Activated CD4-positive, CD25-positive, alpha-beta regulatory T cell treated with anti-CD3 and anti-CD28 coated beads, Interleukin-2, amount 50 U/mL, for 16 hours (primary cell): Measurements from ENCODE around the gene FTSJ1.
"Not testable (repeated sequence)": the region's sequence is repeated elsewhere in the genome, so short reads cannot be mapped to it uniquely, and the experiment has no call there.

Source experiments
- DNase-seq: peaks from one replicate; pipeline ENCODE4 v3.0.0-alpha.2; 2020; ENCODE audit warnings: low read depth, low spot score

The FTSJ1 gene, protein sequence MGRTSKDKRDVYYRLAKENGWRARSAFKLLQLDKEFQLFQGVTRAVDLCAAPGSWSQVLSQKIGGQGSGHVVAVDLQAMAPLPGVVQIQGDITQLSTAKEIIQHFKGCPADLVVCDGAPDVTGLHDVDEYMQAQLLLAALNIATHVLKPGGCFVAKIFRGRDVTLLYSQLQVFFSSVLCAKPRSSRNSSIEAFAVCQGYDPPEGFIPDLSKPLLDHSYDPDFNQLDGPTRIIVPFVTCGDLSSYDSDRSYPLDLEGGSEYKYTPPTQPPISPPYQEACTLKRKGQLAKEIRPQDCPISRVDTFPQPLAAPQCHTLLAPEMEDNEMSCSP

DNA sequence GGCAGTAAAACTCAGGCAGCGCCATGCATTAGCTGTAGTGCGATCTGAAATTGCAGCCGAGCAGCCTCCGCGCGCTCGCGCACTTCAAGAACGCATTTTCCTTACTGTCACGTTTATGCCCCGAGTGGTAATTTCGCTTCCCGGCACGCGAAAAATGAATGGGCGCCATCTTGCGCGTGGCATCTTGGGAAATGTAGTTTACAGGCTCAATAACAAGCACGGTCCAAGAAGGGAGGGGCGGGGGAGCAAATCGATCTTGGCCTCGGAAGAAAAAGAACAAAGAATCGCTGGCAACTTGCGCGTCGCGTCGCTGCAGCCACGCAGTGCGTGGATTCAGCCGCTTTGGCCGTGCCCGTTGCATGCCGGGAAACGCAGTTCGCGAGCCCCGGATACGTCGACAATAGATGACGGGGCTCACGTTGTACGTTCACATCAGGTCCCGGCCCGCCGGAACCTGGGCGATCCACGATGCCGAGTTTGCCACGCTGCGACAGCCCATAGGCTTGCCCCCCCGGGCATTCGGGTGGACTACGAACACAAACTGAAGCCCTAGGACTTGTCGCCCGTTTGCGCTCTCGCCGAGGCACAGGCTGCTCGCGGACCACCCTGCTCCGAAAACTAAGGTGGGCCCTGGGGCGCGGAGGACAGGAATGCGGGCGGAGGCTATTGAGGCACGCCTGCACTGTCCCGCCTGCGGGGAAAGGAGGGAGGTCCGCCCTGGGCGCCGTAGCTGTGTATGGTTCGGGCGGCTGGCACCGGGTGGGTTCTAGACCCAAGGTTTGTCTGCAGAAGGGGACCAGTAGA is at the start of gene FTSJ1:
Gene FTSJ1 (plus strand): TSS at position 426 of the 804 bp plus-strand sequence. CDS start 1,849 bp downstream, outside the sequence.
- DNase-seq: peak; percentile 76

DNA sequence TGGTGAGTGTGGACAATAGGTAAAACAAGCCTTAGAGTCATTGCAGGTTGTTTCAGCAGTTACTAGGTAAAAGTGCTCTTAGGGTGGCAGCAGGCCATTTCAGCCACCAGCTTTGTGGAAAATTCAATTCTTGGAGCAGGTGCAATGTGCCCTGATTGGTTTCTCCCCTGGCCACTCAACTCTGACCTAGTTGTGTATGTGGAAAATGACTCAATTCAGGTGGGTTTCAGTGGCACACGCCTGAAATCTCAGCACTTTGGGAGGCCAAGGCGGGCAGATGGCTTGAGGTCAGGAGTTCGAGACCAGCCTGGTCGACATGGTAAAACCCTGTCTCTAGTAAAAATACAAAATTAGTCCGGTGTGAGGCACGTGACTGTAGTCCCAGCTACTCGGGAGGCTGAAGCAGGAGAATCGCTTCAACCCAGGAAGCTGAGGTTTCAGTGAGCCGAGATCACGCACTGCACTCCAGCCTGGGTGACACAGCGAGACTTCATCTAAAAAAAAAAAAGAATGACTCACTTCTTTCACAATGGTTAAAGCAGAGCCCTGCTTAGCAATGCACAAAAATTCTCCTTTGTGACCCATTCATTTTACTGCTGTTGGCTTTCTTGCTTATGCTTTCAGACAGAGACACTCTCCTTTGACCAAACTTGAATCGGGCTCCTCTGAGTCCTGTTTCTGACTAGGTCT is 48.8 kb upstream of the FTSJ1 start:
- not testable (repeated sequence) for DNase-seq

DNA sequence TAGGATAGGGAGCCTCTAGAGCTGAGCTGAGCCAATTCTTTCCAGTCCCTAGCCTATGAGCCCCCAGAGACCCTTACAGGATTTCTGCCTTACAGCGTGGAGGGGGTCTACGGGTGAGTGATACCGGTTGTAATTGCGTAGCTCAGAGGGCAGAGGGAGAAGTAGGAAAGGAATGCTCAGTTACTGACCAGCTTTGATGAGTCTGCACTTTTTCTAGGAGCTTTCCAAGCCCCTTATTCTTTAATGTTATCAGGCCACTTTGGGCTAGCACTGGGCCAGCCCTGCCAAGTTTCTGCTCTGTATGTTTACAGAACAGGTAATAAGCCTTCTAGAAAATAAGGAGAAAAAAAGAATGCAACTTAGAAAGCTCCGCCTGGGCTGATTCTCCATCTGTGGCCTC is 46.4 kb upstream of the FTSJ1 start:
- not testable (repeated sequence) for DNase-seq

DNA sequence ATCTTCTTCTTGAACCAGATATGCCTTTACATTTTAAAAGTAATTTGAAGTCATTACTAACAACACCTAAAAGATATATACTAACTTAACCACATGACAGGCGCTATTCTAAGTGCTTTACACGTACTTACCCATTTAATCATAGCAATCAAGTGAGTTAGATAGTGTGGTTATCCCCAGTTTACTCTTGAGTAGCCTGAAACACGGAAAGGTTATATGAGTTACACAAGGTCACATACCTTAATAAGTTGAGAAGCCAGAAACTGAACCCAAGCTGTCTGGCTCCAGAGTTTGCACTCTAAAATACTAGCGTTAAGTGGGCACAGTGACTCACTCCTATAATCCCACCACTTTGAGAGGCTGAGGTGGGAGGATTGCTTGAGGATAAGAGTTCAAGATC is 45.8 kb upstream of the FTSJ1 start:
- not testable (repeated sequence) for DNase-seq

DNA sequence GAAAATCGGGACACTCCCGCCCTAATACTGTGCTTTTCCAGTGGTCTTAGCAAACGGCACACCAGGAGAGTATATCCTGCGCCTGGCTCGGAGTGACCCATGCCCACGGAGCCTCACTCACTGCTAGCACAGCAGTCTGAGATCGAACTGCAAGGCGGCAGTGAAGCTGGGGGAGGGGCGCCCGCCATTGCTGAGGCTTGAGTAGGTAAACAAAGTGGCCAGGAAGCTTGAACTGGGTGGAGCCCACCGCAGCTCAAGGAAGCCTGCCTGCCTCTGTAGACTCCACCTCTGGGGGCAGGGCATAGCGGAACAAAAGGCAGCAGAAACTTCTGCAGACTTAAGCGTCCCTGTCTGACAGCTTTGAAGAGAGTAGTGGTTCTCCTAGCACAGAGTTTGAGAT is 42.3 kb upstream of the FTSJ1 start:
- not testable (repeated sequence) for DNase-seq

DNA sequence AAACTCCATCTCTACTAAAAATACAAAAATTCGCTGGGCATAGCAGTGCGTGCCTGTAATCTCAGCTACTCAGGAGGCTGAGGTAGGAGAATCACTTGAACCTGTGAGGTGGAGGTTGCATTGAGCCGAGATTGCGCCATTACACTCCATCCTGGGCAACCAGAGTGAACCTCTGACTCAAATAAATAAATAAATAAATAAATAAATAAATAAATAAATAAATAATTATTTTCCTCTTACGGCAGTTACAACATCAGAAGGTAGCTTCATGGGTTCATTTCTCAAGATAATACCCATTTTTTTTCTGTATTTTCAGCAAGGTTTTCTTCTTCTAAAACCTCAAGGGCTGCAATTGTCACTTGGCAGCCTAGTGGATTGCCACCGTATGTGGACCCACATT is 28.8 kb upstream of the FTSJ1 start:
- DNase-seq: not testable (repeated sequence)

DNA sequence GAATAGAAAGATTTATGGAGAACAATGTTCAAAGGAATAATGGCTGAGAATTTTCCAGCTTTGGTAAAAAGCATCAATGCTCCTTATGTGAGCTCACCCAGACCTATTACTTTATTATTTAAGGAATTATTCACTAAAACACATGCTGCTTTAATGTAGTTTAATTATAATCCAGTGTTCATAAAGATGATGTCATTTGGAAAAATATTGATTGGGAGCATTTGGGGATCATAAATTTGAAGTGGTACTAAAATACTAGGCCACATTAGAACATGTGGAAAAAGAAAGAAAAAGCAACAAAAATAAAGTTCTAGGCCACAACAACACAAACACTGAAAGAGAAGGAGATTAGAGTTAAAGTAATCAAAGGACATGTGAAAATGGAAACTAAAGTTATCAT is 25.9 kb upstream of the FTSJ1 start:
- no peak for DNase-seq

DNA sequence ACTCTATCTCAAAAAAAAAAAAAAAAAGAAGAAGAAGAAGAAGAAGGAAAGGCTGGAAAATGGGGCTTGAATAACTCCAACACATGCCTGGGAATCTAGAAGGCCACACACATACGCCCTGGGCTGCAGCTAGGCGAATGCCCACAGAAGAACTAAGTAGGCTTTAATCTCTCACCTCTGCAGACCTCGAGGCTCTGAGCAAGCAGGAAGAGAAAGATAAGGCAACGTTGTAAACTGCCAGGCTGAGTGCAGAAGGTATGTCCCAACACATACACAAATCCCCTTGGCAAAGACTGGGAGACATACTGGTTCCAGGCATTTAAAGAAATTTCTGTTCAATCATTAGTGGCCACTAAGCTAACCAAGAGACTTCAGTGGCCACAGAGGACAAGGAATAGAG is 24.3 kb upstream of the FTSJ1 start:
- no peak for DNase-seq

DNA sequence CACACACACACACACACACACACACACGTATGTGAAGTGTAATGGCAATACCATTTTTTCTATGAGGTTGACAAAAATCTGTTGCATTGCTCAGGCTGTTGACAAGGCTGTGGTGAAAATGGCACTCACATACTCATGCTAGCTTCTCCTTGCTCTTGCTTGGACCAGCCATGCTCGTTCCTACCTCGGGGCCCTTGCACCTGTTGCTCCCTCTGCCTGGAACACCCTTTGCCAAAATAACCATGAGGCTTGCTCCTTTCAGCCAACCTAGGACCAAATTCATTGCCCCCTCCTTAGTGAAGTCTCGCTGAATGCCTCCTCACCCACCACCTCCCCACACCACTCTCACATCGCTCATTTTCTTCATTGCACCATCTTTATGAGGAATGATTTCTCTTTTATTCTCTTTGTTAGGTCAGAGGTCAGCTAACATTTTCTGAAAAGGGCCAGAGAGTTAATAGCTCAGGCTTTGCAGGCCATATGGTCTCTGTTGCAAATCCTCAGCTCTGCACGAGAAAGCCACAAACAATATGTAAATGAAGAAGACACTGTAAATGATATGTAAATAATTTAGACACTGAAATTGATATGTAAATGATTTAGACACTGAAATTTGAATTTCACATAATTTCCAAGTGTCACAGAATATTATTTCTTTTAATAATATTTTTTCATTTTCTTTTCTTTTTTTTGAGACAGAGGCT is 19.2 kb upstream of the FTSJ1 start:
- no peak for DNase-seq

DNA sequence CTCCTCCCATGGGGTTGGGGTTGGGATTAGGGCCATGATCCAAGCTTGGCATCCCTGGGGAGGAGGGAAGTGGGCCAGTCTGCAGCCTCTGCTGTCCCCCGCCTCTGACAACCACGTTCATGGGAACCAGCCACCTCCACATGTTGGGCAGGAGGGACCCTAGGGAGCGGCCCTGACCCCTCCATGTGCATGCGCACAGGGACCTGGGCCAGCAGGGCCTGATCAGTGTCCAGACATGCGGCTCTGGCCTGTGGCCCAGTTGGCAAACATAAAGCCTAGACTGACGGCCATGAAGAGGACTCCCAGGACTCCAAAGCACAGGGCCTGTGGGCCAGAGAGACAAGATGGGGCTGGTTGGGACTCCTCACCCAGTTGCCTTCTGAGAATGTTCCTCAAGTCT is 17.3 kb upstream of the FTSJ1 start:
- no peak for DNase-seq

DNA sequence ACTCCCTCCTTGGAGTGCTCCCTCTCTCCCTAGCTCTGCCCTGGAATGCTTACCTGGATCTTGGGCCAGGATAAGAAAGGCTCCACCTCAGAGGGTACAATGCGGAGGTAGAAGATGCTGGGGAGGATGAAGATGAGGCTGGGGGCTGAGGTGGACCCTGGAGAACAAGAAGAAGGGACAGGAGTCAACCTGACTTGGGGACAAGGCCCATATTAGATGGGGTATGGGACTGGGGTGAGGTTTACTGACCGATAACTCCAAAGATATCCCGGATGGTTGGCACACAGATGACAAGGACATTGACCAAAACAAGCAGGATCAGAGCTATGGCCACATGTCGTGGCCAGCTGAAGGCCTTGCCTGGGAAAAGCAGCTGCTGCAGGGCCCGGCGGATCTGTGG is 16.5 kb upstream of the FTSJ1 start:
- no peak for DNase-seq

DNA sequence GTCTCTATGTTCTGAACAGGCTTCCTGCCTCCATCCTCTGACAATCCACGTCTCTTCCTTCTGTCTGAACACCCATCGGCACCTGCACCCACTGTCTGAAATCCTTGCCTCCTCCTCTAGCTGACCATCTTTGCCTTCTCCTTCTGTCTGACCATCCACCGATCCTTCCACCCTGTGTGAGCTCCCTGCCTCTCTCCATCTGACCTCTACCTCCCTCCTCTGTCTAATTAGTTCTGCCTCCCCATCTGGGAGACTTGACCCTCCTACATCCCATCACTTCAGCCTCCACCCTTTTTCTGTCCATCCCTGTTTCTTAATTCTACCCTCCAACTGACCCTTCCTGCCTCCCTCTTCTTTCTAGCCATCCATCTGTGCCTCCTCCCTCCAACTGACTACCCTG is 16.0 kb upstream of the FTSJ1 start:
- no peak for DNase-seq

DNA sequence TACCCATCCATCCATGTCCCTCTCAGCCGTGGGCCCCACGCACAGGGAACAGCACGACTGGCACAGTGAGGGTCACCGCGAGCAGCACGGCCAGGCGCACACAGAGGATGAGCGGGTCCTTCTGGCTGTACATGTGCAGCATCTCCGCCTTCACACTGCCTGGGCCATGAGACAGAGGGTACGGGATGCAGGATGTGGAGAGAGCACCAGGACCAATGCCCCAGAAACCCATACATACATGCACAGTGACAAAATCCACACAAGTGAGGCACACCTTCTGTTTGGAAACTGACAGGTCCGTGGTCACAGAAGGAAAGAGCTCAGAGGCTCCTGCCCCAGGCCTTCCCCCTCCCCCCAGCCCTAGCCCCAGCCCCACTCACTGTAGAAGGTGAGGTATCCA is 15.4 kb upstream of the FTSJ1 start:
- DNase-seq: no peak

DNA sequence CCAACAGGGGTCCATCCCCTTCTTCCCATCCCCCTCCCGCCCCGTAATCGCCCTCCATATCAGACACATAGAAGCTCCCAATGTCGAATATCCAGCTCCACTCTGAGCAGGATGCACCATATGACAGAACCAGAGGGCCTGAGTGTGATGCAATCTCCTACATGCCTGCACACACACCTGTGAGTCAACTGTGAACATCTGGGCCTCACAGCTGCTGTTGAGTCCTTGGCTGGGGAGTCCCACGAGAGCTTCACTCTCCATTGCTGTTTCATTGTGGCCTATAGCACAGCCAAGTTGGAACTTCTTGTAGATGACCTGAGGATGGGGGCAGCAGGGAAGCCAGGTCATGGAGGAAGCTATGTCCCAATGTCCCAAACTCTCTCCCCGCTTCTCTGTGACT is 14.2 kb upstream of the FTSJ1 start:
- DNase-seq: no peak

DNA sequence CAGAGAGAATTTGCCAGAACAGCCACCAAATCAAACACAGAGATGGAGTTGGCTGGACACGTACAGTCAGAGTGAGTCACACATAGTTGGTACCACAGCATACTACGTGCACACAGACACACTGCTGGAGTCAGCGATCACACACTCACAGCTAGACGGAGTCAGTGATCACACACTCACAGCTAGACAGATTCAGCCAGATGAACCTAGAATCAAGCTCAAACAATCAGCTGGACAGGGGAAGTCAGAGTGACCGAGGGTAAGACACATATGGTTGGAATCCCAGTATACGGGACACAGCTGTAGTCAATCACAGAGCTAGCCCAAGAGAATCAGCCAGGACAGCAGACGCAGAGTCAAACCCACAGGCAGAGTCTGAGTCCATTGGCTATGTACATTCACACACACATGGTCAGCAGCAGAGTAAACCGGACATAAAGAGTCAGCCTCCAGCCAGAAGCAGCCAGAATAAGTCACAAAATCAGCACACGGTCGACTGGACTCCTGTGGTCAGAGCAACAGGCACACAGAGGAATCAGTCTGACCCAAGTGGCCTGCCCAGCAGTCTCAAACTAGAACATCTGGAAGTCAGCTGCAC is 10.6 kb upstream of the FTSJ1 start:
- DNase-seq: no peak

DNA sequence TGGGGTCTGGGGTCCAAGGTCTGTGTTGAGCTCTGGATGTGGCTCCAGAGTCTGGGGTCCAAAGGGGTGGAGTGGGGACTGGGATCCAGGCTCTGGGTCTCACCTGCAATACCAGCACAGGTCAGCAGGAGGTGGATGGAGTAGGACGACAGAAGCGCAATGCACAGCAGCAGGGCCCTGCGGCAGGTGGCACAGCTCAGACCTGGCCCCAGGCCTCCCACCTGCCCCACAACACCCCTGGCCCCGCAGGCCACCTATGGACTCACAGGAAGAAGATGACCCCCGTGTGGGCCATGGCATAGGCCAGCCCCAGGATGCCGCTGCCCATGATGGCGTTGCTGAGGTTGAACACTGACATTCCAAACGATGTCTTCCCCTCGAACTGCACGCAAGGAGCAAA is 9.3 kb upstream of the FTSJ1 start:
- DNase-seq: no peak

DNA sequence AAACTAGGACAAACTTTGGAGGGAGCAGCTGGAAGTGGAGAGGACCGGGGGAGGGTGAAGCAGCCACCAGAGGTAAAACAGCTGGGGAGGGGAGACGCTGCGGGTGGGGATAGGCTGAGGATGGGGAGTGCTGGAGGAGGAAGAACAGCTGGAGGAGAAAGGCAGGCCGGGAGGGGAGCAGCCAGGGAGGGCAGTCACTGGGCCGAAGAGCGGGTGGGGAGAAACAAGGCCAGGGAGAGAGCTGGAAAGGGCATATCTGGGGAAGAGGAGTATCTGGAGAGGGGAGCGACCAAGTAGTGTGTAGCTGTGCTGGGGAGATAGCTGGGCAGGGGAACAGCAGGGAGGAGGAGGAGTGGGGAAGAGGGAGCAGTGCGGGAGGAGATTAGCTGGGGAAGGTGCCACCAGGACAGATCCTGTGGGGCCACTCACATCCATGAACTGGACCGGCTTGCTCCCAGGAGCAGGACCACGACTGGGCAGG is 8.7 kb upstream of the FTSJ1 start:
- DNase-seq: no peak

DNA sequence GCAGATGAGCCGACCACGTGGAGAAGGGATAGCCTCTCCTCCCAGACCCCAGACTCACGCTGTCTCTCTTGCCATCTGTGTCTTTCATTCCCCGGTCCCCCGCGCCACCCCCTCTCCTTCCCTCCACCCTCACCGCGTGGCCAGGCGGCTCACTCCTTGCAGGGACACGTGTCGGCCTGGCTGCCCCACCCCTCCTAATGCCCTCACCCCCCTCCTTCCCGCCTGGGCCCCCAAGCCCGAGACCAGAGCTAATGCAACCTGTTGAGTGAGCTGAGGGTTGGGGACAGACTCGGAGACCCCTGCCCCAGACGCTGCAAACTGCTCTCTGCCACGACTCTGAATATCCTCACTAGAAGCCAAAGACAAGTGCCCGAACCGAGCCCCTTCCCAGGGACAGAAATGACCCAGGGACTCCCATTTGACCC is 7.7 kb upstream of the FTSJ1 start:
- peak; percentile 10 for DNase-seq

DNA sequence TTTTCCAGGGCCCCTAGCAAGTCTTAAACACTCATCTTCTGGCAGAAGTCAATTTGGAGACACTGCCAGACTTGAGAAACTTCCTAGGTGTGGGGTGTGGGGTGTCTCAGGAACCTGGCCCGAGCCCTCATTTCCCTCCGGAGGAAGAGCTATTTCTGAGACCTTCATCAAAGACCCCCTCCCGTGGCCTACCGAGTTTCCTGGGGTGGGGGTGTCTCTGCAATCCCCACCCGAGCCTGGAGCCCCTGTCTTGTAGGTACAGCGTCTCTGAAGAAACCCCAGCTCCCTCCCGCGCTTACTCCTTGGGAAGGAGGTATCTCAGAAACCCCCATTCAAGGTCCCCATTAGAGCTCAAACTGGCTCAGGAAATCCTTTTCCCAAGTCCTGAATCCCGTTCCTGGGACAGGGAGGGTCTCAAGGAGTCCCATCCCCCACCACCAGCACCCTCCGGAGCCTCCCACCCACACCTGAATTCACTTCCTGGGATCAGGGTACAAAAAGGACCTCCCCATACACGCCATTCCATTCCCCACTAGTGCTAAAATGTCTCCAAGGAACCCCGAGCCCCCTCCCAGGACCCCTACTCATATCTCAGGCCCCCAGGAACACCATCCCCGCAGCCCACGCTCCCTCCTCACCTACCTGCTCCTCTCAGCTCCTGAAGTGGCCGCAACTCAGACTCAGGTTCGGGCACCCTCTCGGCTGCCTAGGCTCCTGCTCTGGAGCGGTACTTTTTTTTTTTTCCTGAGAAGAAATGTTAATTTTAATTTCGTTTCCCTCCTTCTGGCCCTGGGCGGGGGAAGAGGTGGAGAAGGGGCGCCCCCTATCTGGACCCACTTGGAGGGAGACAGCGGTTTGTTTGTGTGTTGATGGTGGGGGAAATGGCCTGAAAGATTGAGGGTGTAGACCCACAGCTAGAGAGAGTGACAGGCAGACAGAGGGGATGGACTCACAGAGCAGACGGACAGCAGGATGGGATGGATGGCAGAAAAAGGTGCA is 7.0 kb upstream of the FTSJ1 start:
- no peak for DNase-seq
